GM23248 (cell line): ENCODE data around the gene UBE2L3. TPM values are rescaled to one million over a fixed set of nuclear protein-coding genes. Genes with fewer than 3 reads are reported as not detected.

Source experiments
- DNase-seq: peaks from one replicate; pipeline ENCODE4 v3.0.0-alpha.2; 2015
- H2AFZ ChIP-seq: fragments of 200-600 bp; sonication (generic); 2 replicates; pipeline ENCODE4 v1.6.1; 2016; ENCODE audit warnings: antibody characterized with exemption
- H3F3A ChIP-seq: fragments of 200-600 bp; sonication (generic); 2 replicates; pipeline ENCODE4 v1.6.1; 2016; ENCODE audit warnings: mild to moderate bottlenecking, antibody characterized with exemption, mixed run types; ENCODE audit not compliant: insufficient read depth
- H3K27ac ChIP-seq: fragments of 200-600 bp; sonication (generic); 2 replicates; pipeline ENCODE4 v1.5.1; 2016; ENCODE audit warnings: mild to moderate bottlenecking
- H3K27me3 ChIP-seq: fragments of 200-600 bp; sonication (generic); replicated peaks from 2 replicates; pipeline ENCODE4 v1.6.1; 2016; ENCODE audit warnings: mild to moderate bottlenecking; ENCODE audit not compliant: insufficient read depth
- H3K36me3 ChIP-seq: fragments of 200-600 bp; sonication (generic); 2 replicates; pipeline ENCODE4 v1.6.1; 2016; ENCODE audit warnings: low read depth, mild to moderate bottlenecking
- H3K4me1 ChIP-seq: fragments of 200-600 bp; sonication (generic); 2 replicates; pipeline ENCODE4 v1.6.1; 2016; ENCODE audit warnings: mild to moderate bottlenecking; ENCODE audit not compliant: insufficient read depth
- H3K4me2 ChIP-seq: fragments of 200-600 bp; sonication (generic); one replicate; pipeline ENCODE4 v1.6.1; 2016; ENCODE audit warnings: mild to moderate bottlenecking; ENCODE audit not compliant: unreplicated experiment
- H3K4me3 ChIP-seq: fragments of 200-600 bp; sonication (generic); 2 replicates; pipeline ENCODE4 v1.5.1; 2016; ENCODE audit warnings: mild to moderate bottlenecking
- H3K79me2 ChIP-seq: fragments of 200-600 bp; sonication (generic); 2 replicates; pipeline ENCODE4 v1.6.1; 2016; ENCODE audit warnings: mild to moderate bottlenecking; ENCODE audit not compliant: insufficient read depth
- H3K9ac ChIP-seq: fragments of 200-600 bp; sonication (generic); 2 replicates; pipeline ENCODE4 v1.6.1; 2016; ENCODE audit warnings: mild to moderate bottlenecking
- H3K9me2 ChIP-seq: fragments of 200-600 bp; sonication (generic); 2 replicates; pipeline ENCODE4 v1.6.1; 2016; ENCODE audit warnings: mixed run types, mild to moderate bottlenecking, moderate library complexity; ENCODE audit not compliant: insufficient read depth
- H3K9me3 ChIP-seq: fragments of 200-600 bp; sonication (generic); one replicate; pipeline ENCODE4 v1.6.1; 2017; ENCODE audit warnings: low read depth
- H4K20me1 ChIP-seq: fragments of 200-600 bp; sonication (generic); 2 replicates; pipeline ENCODE4 v1.6.0; 2016; ENCODE audit not compliant: insufficient read depth
- EZH2 ChIP-seq: fragments of 200-600 bp; sonication (generic); IDR thresholded peaks from 2 replicates; pipeline ENCODE4 v1.6.1; 2018; ENCODE audit warnings: antibody characterized with exemption, mild to moderate bottlenecking; ENCODE audit not compliant: insufficient read depth, poor library complexity, severe bottlenecking
- EZH2phosphoT487 ChIP-seq: fragments of 200-600 bp; sonication (generic); IDR thresholded peaks from 2 replicates; pipeline ENCODE4 v1.6.1; 2018; ENCODE audit warnings: antibody characterized with exemption, moderate library complexity, mild to moderate bottlenecking, low read depth; ENCODE audit not compliant: insufficient read depth
- WGBS, 2 experiments: methylation state at CpG; one replicate each; pipeline ENCODE4 v1.1.6; 2015 to 2017; ENCODE audit warnings: low lambda C conversion rate in 2 of 2, low coverage in 1 of 2; ENCODE audit errors: missing lambda C conversion rate in 2 of 2; 5-methylcytosine and 5-hydroxymethylcytosine counted together
- in situ Hi-C: fragments of 300-500 bp; cut with MboI; formaldehyde crosslinking; loops from 2 replicates; pipeline ENCODE4 v1.15.0; 2020
- polyA plus RNA-seq: library from polyadenylated mRNA; unstranded; fragments of >200 nt; fragmentation: Nextera tagmentation; extraction: Ambion mirVana; gene quantifications from 2 replicates; pipeline ENCODE4 v1.2.1, GENCODE V29; 2016
- total RNA-seq: library from RNA; depleted of rRNA; stranded (reverse); fragments of >200 nt; shearing (Covaris generic); gene quantifications from 2 replicates; pipeline ENCODE4 v1.2.3, GENCODE V29; 2014

UBE2L3 gene
- total and polyA plus RNA-seq, 2 experiments from 2014 or later, result 57.2 to 115 TPM

DNA sequence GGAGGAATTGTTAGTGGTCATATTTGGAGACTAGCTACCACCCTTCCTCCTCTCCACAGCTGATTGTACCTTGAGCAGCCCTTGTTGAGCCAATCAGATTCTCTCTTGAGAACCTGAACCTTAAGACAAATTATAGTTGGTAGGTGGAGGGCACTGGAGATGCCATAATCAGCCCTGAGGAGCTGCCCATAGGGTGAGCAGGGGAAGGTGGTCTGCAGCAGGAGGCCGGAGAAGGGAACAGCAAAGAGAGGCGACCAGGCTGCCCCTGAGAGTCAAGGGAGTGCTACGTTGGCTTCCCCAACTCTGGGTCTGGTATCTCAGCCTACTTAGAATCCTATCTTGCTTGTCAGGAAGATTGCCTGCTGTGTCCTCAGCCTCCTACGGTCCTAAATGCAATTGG lies 71.8 kb downstream of the UBE2L3 start:
- H4K20me1 ChIP-seq, result no peaks in the 10 kb centered on the region
- H3K27ac ChIP-seq, result no peak overlapping the region
- no peaks in the 10 kb centered on the region for H3K27me3 ChIP-seq
- TF ChIP-seq EZH2, result no peak
- no peak for TF ChIP-seq EZH2phosphoT487
- no peak overlapping the region for H3K4me2 ChIP-seq
- H3K4me3 ChIP-seq, result no peak overlapping the region
- no peaks in the 10 kb centered on the region for H3K4me1 ChIP-seq
- no peaks in the 10 kb centered on the region for H3F3A ChIP-seq
- H3K9ac ChIP-seq, result no peak overlapping the region
- no peaks in the 10 kb centered on the region for H3K9me2 ChIP-seq
- H2AFZ ChIP-seq, result no peak overlapping the region
- in situ Hi-C loops, result loop anchor here (25.0 kb wide), 1 partner anchor 177 kb away; the partner anchor contains the start of gene TMEM191C
- peaks cover 5% of the 10 kb centered on the region; the same call in 1 of the 2 replicates for H3K79me2 ChIP-seq
- no peaks in the 10 kb centered on the region for H3K36me3 ChIP-seq
- WGBS, 2 experiments, result 60 to 65% methylated on average over 4 of the region's 4 CpGs
- no peak for DNase-seq
- H3K9me3 ChIP-seq, result no peaks in the 10 kb centered on the region

DNA sequence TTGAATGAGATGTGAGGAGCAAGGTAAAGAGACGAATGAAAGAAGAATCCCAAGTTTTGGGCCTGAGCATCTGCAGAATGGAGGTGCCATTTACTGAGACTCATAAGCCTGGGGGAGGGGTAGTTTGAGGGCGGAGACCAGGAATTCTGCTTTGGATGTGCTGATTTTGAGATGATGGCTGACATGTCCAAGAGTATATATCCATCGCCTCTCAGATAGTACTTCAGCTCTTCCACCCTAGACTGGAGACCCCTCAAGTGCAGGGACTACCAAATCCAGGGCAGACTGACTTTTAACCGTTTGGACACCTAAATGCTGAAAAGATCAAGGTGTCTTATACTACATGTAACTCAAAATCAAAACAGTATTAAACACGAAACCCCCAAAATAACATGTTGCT lies 73.3 kb downstream of the UBE2L3 start:
- no peaks in the 10 kb centered on the region for H3K36me3 ChIP-seq

DNA sequence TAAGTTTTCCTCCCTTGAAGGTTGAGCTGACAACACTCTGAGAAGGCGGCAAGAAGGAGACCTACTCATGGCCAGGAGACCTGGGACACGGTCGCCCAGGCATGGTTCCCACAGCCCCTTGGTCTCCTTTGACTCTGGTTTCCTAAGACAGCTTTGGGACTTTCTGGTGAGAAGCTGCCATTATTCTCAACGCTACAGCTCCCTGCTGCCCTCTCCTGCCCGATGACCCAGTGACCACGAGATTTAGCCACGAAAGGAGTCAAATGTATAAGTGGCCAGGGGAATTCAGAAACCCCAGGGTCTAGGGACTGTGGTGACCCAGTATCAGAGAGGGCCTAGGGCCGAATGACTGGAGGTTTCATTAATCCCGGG lies 73.9 kb downstream of the UBE2L3 start:
- H2AFZ ChIP-seq, result peak overlapping the region; percentile 95
- DNase-seq, result peak; percentile 74
- no peaks in the 10 kb centered on the region for H4K20me1 ChIP-seq
- peak overlapping the region; percentile 42 for H3K27ac ChIP-seq
- peak overlapping the region; percentile 76 for H3K4me3 ChIP-seq
- peak overlapping the region; percentile 78 for H3K4me2 ChIP-seq
- no peaks in the 10 kb centered on the region for H3K36me3 ChIP-seq
- no peaks in the 10 kb centered on the region for H3K27me3 ChIP-seq
- no peak for TF ChIP-seq EZH2
- TF ChIP-seq EZH2phosphoT487, result no peak
- H3K9me3 ChIP-seq, result no peaks in the 10 kb centered on the region
- H3K79me2 ChIP-seq, result peaks cover 5% of the 10 kb centered on the region; the same call in 1 of the 2 replicates
- H3K9ac ChIP-seq, result peak overlapping the region; percentile 73
- H3K9me2 ChIP-seq, result no peaks in the 10 kb centered on the region
- 2% methylated on average over 9 of the region's 9 CpGs for WGBS, 2 experiments
- no peaks in the 10 kb centered on the region for H3F3A ChIP-seq
- H3K4me1 ChIP-seq, result no peaks in the 10 kb centered on the region
- in situ Hi-C loops, result loop anchor here (25.0 kb wide), 1 partner anchor 179 kb away; the partner anchor contains the start of gene TMEM191C

More for the DNA sequence above, 73.3 kb downstream of the UBE2L3 start:
- in situ Hi-C loops, result loop anchor here (25.0 kb wide), 1 partner anchor 179 kb away; the partner anchor contains the start of gene TMEM191C
- Histone ChIP-seq H3K79me2 (peaks cover 5% of the 10 kb centered on the region; the same call in 1 of the 2 replicates), H2AFZ (0 out of 2 replicates have a peak overlapping the region, but pooled peaks have one; percentile 95), H3K4me2 (no peak overlapping the region), H3F3A (no peaks in the 10 kb centered on the region), H3K9me2 (no peaks in the 10 kb centered on the region), H3K27ac (no peak overlapping the region), H3K9ac (no peak overlapping the region), H3K27me3 (no peaks in the 10 kb centered on the region), H3K9me3 (no peaks in the 10 kb centered on the region), H3K4me1 (no peaks in the 10 kb centered on the region), H3K4me3 (no peak overlapping the region), H4K20me1 (no peaks in the 10 kb centered on the region)
- TF ChIP-seq EZH2phosphoT487 (no peak), EZH2 (no peak)
- no peak for DNase-seq
- 74 to 76% methylated on average over 5 of the region's 5 CpGs for WGBS, 2 experiments

DNA sequence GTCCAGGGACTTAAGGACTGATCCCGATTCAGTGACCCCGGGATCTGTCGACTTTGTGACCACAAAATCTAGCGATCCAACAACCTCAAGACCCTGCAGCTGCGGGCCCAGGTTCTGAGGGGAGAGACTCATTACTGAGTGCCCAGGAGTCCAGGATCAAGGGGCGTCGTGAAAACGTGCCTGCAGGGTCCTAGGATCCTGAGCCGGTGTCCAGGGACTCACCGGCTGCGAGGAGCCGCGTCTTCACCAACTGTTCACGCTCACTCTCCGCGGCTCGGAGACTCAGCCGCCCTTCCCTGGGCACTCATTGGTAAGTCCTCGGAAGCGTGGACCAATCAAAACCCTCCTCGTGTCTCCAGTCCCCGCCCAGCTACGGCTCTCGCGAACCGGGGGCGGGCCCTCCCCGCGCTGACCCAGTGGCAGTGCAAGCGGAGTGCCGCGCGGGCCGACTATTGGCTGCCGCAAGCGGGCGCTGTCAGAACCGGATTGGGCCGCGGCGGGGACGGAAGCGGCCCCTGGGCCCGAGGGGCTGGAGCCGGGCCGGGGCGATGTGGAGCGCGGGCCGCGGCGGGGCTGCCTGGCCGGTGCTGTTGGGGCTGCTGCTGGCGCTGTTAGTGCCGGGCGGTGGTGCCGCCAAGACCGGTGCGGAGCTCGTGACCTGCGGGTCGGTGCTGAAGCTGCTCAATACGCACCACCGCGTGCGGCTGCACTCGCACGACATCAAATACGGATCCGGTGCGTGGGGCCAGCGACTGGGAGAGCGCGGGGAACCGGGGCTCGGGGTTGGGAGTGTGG lies 74.5 kb downstream of the UBE2L3 start, which contains the start of gene SDF2L1:
SDF2L1 (plus strand) TSS at position 514 of the 795 bp plus-strand sequence; CDS start at position 549, 35 bp downstream.
- Histone ChIP-seq H3K4me1 (no peaks in the 10 kb centered on the region), H2AFZ (peak within 1 kb of the TSS; percentile 95), H3F3A (no peaks in the 10 kb centered on the region), H3K9me2 (no peaks in the 10 kb centered on the region), H3K36me3 (no peaks in the 10 kb centered on the region), H3K9ac (peak within 1 kb of the TSS; percentile 84), H4K20me1 (no peaks in the 10 kb centered on the region), H3K27ac (peak within 1 kb of the TSS; percentile 57), H3K4me3 (peak within 1 kb of the TSS; percentile 76), H3K4me2 (peak within 1 kb of the TSS; percentile 78), H3K9me3 (no peaks in the 10 kb centered on the region), H3K27me3 (no peaks in the 10 kb centered on the region), H3K79me2 (peaks cover 5% of the 10 kb centered on the region; the same call in 1 of the 2 replicates)
- WGBS, 2 experiments, result 1 to 2% methylated on average over 75 to 76 of the region's 76 CpGs
- DNase-seq, result peak; percentile 100
- TF ChIP-seq EZH2phosphoT487, result no peak
- no peak for TF ChIP-seq EZH2
- in situ Hi-C loops, result loop anchor here (25.0 kb wide), 1 partner anchor 180 kb away; the partner anchor contains the start of gene TMEM191C
